HL-60 (cell line): ENCODE results near the gene SLC22A12.

Source experiments
- DNase-seq, 2 experiments: peaks; one replicate each; pipeline ENCODE4 v3.0.0-alpha.2; 2010 to 2020; ENCODE audit warnings: low read depth in 1 of 2, low spot score in 1 of 2
- H3K27ac ChIP-seq: fragments of 250-450 bp; sonication (Bioruptor Pico); replicated peaks from 2 replicates; pipeline ENCODE4 v1.5.1; 2020; ENCODE audit warnings: mild to moderate bottlenecking, moderate library complexity
- H3K27me3 ChIP-seq: fragments of 250-450 bp; sonication (Bioruptor Pico); 2 replicates; pipeline ENCODE4 v1.5.1; 2021; ENCODE audit warnings: mild to moderate bottlenecking, moderate library complexity; ENCODE audit not compliant: insufficient read depth, poor library complexity, severe bottlenecking
- H3K4me3 ChIP-seq: replicated peaks from 2 replicates; pipeline ENCODE4 v1.5.1; 2011; ENCODE audit warnings: mild to moderate bottlenecking, control low read depth, low read length; ENCODE audit not compliant: insufficient read depth
- CTCF ChIP-seq: IDR thresholded peaks from one replicate; pipeline ENCODE4 v1.5.1; 2011; ENCODE audit warnings: low read length, control low read depth, inconsistent platforms; ENCODE audit not compliant: insufficient read depth
- GABPA ChIP-seq: IDR thresholded peaks from 2 replicates; pipeline ENCODE4 v1.6.1; 2012; ENCODE audit warnings: low read depth
- POLR2AphosphoS5 ChIP-seq: IDR thresholded peaks from 2 replicates; pipeline ENCODE4 v1.6.1; 2012; ENCODE audit warnings: low read depth
- REST ChIP-seq: IDR thresholded peaks from 2 replicates; pipeline ENCODE4 v1.6.1; 2012; ENCODE audit warnings: low read depth; ENCODE audit not compliant: insufficient replicate concordance
- SPI1 ChIP-seq: IDR thresholded peaks from 2 replicates; pipeline ENCODE4 v1.6.1; 2012; ENCODE audit warnings: low read depth, mild to moderate bottlenecking, borderline replicate concordance

SLC22A12 gene

GRCh38 chr11:64598106-64598796 lies 7.2 kb downstream of the SLC22A12 start:
- no peak overlapping the region for H3K27ac ChIP-seq
- DNase-seq: no peak
- TF ChIP-seq SPI1 (no peak), POLR2AphosphoS5 (no peak), GABPA (no peak), CTCF (no peak), REST (no peak)
- H3K4me3 ChIP-seq: no peak overlapping the region
- H3K27me3 ChIP-seq: no peaks in the 10 kb centered on the region

- no peaks in the 10 kb centered on the region for H3K27me3 ChIP-seq
- no peak overlapping the region for H3K27ac ChIP-seq
- TF ChIP-seq SPI1 (no peak), POLR2AphosphoS5 (no peak), GABPA (no peak), CTCF (no peak), REST (no peak)
- H3K4me3 ChIP-seq: no peak overlapping the region
- DNase-seq: no peak
Observed at GRCh38 chr11:64598797-64599697, 8.0 kb downstream of the SLC22A12 start.

GRCh38 chr11:64599698-64600211 lies 8.7 kb downstream of the SLC22A12 start:
- no peak overlapping the region for H3K4me3 ChIP-seq

More at GRCh38 chr11:64599698-64600211, 8.7 kb downstream of the SLC22A12 start:
- TF ChIP-seq REST: no peak
- no peaks in the 10 kb centered on the region for H3K27me3 ChIP-seq
- no peak overlapping the region for H3K27ac ChIP-seq
- DNase-seq: no peak
